ENCODE measurements around the gene CD2. TPM values are rescaled to one million over a fixed set of nuclear protein-coding genes. Genes with fewer than 3 reads are reported as not detected.
A peak's percentile ranks its signal among the peaks of the same experiment; 100 is the strongest.

Gene CD2
- total RNA-seq, 2 donors from 2014 or later, result 152 to 172 TPM

- ATAC-seq (peak; percentile 44), DNase-seq (peak in 1 of 3 donors; percentile 27)
- H3K4me1 Mint-ChIP-seq, result peaks cover 39% of the 10 kb centered on the region
- peaks cover 3% of the 10 kb centered on the region for H3K36me3 Mint-ChIP-seq (ENCODE audit: low read depth)
- H3K4me3 Mint-ChIP-seq, result peak overlapping the region; percentile 87
- peaks cover 3% of the 10 kb centered on the region for H3K9me3 ChIP-seq (ENCODE audit: control insufficient read depth, low read length, poor library complexity, severe bottlenecking)
- peak overlapping the region; percentile 100 for H3K27ac Mint-ChIP-seq
- no peaks in the 10 kb centered on the region for H3K27me3 Mint-ChIP-seq
Observed at GRCh38 chr1:116737855-116738321, 16.3 kb upstream of the CD2 start.

- H3K27ac Mint-ChIP-seq, result peak overlapping the region; percentile 100
- ATAC-seq (peak; percentile 84), DNase-seq (peak; percentile 27 to 58 (median 48))
- no peaks in the 10 kb centered on the region for H3K27me3 Mint-ChIP-seq
- H3K4me1 Mint-ChIP-seq, result peaks cover 39% of the 10 kb centered on the region
- peaks cover 3% of the 10 kb centered on the region for H3K36me3 Mint-ChIP-seq (ENCODE audit: low read depth)
- H3K4me3 Mint-ChIP-seq, result peak overlapping the region; percentile 87
- H3K9me3 ChIP-seq (ENCODE audit: control insufficient read depth, low read length, poor library complexity, severe bottlenecking), result peaks cover 7% of the 10 kb centered on the region
Observed at GRCh38 chr1:116738673-116739370, 15.4 kb upstream of the CD2 start.

GRCh38 chr1:116739371-116740012 is 14.7 kb upstream of the CD2 start:
- ATAC-seq (no peak), DNase-seq (no peak)
- Mint-ChIP-seq H3K27me3 (no peaks in the 10 kb centered on the region), H3K4me1 (peaks cover 39% of the 10 kb centered on the region), H3K4me3 (peak overlapping the region; percentile 87), H3K27ac (peak overlapping the region; percentile 100), H3K36me3 (ENCODE audit: low read depth) (peaks cover 3% of the 10 kb centered on the region)
- peaks cover 11% of the 10 kb centered on the region for H3K9me3 ChIP-seq (ENCODE audit: control insufficient read depth, low read length, poor library complexity, severe bottlenecking)

- peaks cover 11% of the 10 kb centered on the region for H3K9me3 ChIP-seq (ENCODE audit: control insufficient read depth, low read length, poor library complexity, severe bottlenecking)
- ATAC-seq, result no peak
- Mint-ChIP-seq H3K36me3 (ENCODE audit: low read depth) (peaks cover 3% of the 10 kb centered on the region), H3K4me3 (no peak overlapping the region), H3K4me1 (peaks cover 39% of the 10 kb centered on the region), H3K27me3 (no peaks in the 10 kb centered on the region), H3K27ac (peak overlapping the region; percentile 100)
- DNase-seq, result no peak
Observed at GRCh38 chr1:116740296-116740695, 13.9 kb upstream of the CD2 start.

- ATAC-seq (no peak), DNase-seq (no peak)
- peak overlapping the region; percentile 0 for H3K4me3 Mint-ChIP-seq
Observed at GRCh38 chr1:116740746-116741145, 13.5 kb upstream of the CD2 start.

DNA sequence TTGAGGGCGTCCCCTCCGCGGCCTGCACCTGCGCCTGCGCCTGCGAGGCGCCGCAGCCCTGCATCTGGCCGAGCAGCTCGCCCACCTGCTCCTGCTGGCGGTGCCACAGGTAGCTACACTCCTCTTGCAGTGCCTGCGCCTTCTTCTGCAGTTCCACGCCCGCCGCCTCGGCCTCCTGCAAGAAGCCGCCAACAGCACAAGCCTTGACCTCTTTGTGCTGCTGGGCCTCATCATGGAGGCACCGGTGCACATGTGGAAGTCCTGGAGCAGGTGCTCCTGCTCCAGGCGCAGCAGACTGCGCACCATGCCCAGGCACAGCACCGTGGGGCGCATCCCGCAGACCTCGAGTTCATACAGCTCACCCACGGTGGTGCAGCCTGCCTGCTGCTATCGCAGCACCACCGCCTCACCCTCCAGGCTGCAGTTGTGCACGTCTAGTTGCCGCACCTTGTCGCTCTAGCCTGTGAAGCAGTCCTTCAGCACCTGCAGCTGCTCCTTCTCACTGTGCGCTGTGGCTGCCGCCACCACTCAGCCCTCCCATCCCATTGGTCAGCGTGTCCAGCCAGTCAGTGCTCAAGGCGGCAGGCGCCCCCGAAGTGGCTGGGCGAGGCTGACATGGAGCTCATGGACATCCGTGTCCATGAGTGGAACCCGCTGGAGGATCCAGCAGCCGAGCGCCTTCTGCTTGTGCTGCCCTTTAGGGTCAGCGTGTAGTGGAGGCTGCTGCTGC is 12.2 kb upstream of the CD2 start:
- H3K4me3 Mint-ChIP-seq, result no peak overlapping the region

More at GRCh38 chr1:116740746-116741145, 13.5 kb upstream of the CD2 start:
- Mint-ChIP-seq H3K27me3 (no peaks in the 10 kb centered on the region), H3K36me3 (ENCODE audit: low read depth) (peaks cover 1% of the 10 kb centered on the region), H3K4me1 (peaks cover 37% of the 10 kb centered on the region), H3K27ac (peak overlapping the region; percentile 100)
- peaks cover 11% of the 10 kb centered on the region for H3K9me3 ChIP-seq (ENCODE audit: control insufficient read depth, low read length, poor library complexity, severe bottlenecking)

DNA sequence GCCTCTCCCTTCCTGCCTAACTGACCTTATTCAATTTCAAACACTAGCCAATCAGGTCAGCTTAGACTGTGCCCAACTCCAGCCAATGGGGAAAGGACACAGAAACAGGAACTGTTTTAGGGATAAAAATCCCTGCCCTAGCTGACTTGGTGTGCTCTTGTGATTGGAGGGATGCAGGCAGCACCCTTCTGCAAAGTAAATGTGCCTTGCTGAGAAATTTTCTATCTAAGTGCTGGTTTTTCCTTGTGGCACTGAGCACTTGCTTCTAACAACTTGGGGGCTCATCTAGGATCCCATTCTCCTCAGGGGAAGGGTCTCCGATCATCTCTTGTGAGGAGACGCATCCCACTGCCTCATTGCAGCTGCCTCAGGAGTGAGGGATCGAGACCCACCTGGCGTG is 10.7 kb upstream of the CD2 start:
- H3K27ac Mint-ChIP-seq, result no peak overlapping the region
- no peak for DNase-seq
- no peak overlapping the region for H3K4me3 Mint-ChIP-seq
- H3K36me3 Mint-ChIP-seq (ENCODE audit: low read depth), result no peaks in the 10 kb centered on the region
- ATAC-seq, result no peak
- peaks cover 21% of the 10 kb centered on the region for H3K4me1 Mint-ChIP-seq
- H3K9me3 ChIP-seq (ENCODE audit: control insufficient read depth, low read length, poor library complexity, severe bottlenecking), result peaks cover 11% of the 10 kb centered on the region
- H3K27me3 Mint-ChIP-seq, result no peaks in the 10 kb centered on the region

More for the DNA sequence above, 12.2 kb upstream of the CD2 start:
- H3K27ac Mint-ChIP-seq, result peak overlapping the region; percentile 57
- H3K4me1 Mint-ChIP-seq, result peaks cover 35% of the 10 kb centered on the region
- no peak for ATAC-seq
- no peak for DNase-seq
- no peaks in the 10 kb centered on the region for H3K27me3 Mint-ChIP-seq
- no peaks in the 10 kb centered on the region for H3K36me3 Mint-ChIP-seq (ENCODE audit: low read depth)
- peaks cover 11% of the 10 kb centered on the region for H3K9me3 ChIP-seq (ENCODE audit: control insufficient read depth, low read length, poor library complexity, severe bottlenecking)

- Mint-ChIP-seq H3K4me1 (peaks cover 15% of the 10 kb centered on the region), H3K36me3 (ENCODE audit: low read depth) (no peaks in the 10 kb centered on the region), H3K27me3 (no peaks in the 10 kb centered on the region), H3K27ac (no peak overlapping the region), H3K4me3 (no peak overlapping the region)
- DNase-seq, result no peak
- peaks cover 8% of the 10 kb centered on the region for H3K9me3 ChIP-seq (ENCODE audit: control insufficient read depth, low read length, poor library complexity, severe bottlenecking)
- ATAC-seq, result no peak
Observed at GRCh38 chr1:116748272-116748671, 6.0 kb upstream of the CD2 start.

- ATAC-seq, result no peak
- Mint-ChIP-seq H3K27ac (peak overlapping the region; percentile 98), H3K27me3 (no peaks in the 10 kb centered on the region), H3K36me3 (ENCODE audit: low read depth) (peaks cover 12% of the 10 kb centered on the region), H3K4me3 (peak overlapping the region; percentile 68), H3K4me1 (peaks cover 29% of the 10 kb centered on the region)
- no peak for DNase-seq
- peaks cover 2% of the 10 kb centered on the region for H3K9me3 ChIP-seq (ENCODE audit: control insufficient read depth, low read length, poor library complexity, severe bottlenecking)
Observed at GRCh38 chr1:116751146-116751545, 3.1 kb upstream of the CD2 start.

DNA sequence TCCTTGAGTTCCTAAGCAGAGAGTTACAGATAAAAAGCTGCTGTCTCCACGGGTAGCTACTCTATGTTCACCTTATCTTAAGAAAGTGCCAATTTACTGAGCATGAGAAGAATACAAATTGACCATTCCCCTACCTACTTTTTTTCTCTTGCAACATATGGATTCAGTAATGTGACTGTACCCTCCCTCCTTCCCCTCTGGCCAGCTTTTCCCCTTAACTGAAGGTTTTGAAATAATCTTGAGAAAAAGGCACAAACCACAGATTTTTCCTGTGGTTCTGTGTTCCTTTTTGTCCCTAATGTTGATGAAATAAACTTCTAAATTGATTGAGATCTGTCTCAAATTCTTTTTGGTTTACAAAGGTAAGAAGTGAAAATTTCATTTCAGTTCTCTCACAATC is 2.6 kb upstream of the CD2 start:
- H3K36me3 Mint-ChIP-seq (ENCODE audit: low read depth), result peaks cover 14% of the 10 kb centered on the region
- H3K4me1 Mint-ChIP-seq, result peaks cover 31% of the 10 kb centered on the region

DNA sequence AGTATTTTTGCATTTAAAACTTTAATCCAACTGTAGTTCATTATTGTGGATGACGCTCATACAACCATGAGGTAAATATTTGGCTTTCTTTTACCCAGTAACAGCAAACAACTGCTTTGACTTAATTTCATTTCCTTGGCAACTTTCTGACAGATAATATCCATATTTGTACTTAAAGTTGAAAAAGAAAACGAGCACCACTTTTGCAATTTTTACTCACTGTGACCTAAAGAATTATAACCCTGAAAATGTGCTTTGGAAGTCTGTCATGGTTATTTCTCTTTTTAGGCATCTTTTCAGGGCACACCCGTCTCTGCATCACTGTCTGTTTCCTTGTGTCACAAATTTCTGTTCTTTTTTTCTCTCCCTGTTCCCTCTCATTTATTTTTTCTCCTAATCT is 918 bp upstream of the CD2 start:
- no peaks in the 10 kb centered on the region for H3K27me3 Mint-ChIP-seq
- H3K9me3 ChIP-seq (ENCODE audit: control insufficient read depth, low read length, poor library complexity, severe bottlenecking), result peaks cover 2% of the 10 kb centered on the region
- ATAC-seq, result peak; percentile 28
- H3K4me3 Mint-ChIP-seq, result peak overlapping the region; percentile 99
- H3K4me1 Mint-ChIP-seq, result peaks cover 31% of the 10 kb centered on the region
- H3K36me3 Mint-ChIP-seq (ENCODE audit: low read depth), result peaks cover 15% of the 10 kb centered on the region
- no peak for DNase-seq
- peak overlapping the region; percentile 98 for H3K27ac Mint-ChIP-seq

More for the DNA sequence above, 2.6 kb upstream of the CD2 start:
- Mint-ChIP-seq H3K27me3 (no peaks in the 10 kb centered on the region), H3K27ac (peak overlapping the region; percentile 98), H3K4me3 (peak overlapping the region; percentile 74)
- no peak for ATAC-seq
- DNase-seq, result no peak
- peaks cover 2% of the 10 kb centered on the region for H3K9me3 ChIP-seq (ENCODE audit: control insufficient read depth, low read length, poor library complexity, severe bottlenecking)

- H3K9me3 ChIP-seq (ENCODE audit: control insufficient read depth, low read length, poor library complexity, severe bottlenecking), result no peaks in the 10 kb centered on the region
- peaks cover 40% of the 10 kb centered on the region for H3K4me1 Mint-ChIP-seq
- H3K27ac Mint-ChIP-seq, result peak overlapping the region; percentile 98
- H3K27me3 Mint-ChIP-seq, result no peaks in the 10 kb centered on the region
- no peak for DNase-seq
- H3K36me3 Mint-ChIP-seq (ENCODE audit: low read depth), result peaks cover 19% of the 10 kb centered on the region
- ATAC-seq, result no peak
- H3K4me3 Mint-ChIP-seq, result peak overlapping the region; percentile 99
Observed at GRCh38 chr1:116755066-116755465, 836 bp downstream of the CD2 start.

GRCh38 chr1:116755681-116756080 is 1.5 kb downstream of the CD2 start:
- H3K9me3 ChIP-seq (ENCODE audit: control insufficient read depth, low read length, poor library complexity, severe bottlenecking), result no peaks in the 10 kb centered on the region
- Mint-ChIP-seq H3K4me3 (peak overlapping the region; percentile 99), H3K27ac (peak overlapping the region; percentile 98), H3K36me3 (ENCODE audit: low read depth) (peaks cover 19% of the 10 kb centered on the region), H3K4me1 (peaks cover 45% of the 10 kb centered on the region), H3K27me3 (no peaks in the 10 kb centered on the region)
- DNase-seq (no peak), ATAC-seq (no peak)

All from T-helper 17 cell (primary cell).